Neural progenitor cell (in vitro differentiated cells): ENCODE results near the gene PHC3. TPM values are rescaled to one million over a fixed set of nuclear protein-coding genes. Genes with fewer than 3 reads are reported as not detected.
"Not testable (repeated sequence)": the region's sequence is repeated elsewhere in the genome, so short reads cannot be mapped to it uniquely, and the experiment has no call there.

ENCODE experiments used
- DNase-seq: peaks from one replicate; pipeline ENCODE4 v3.0.0-alpha.2; 2016; ENCODE audit warnings: low spot score
- H2AFZ ChIP-seq: fragments of 200-600 bp; sonication (generic); replicated peaks from 2 replicates; pipeline ENCODE4 v1.6.1; 2016; ENCODE audit warnings: antibody characterized with exemption
- H3F3A ChIP-seq: fragments of 200-600 bp; sonication (generic); 2 replicates; pipeline ENCODE4 v1.6.1; 2016; ENCODE audit warnings: antibody characterized with exemption, low read depth
- H3K27ac ChIP-seq: fragments of 200-600 bp; sonication (generic); 2 replicates; pipeline ENCODE4 v1.5.1; 2016; ENCODE audit warnings: mild to moderate bottlenecking
- H3K27me3 ChIP-seq: fragments of 200-600 bp; sonication (generic); 2 replicates; pipeline ENCODE4 v1.6.1; 2016; ENCODE audit warnings: mild to moderate bottlenecking, moderate library complexity
- H3K36me3 ChIP-seq: fragments of 200-600 bp; sonication (generic); 2 replicates; pipeline ENCODE4 v1.5.1; 2016
- H3K4me1 ChIP-seq: fragments of 200-600 bp; sonication (generic); 2 replicates; pipeline ENCODE4 v1.6.1; 2016; ENCODE audit warnings: mixed run types
- H3K4me2 ChIP-seq: fragments of 200-600 bp; sonication (generic); 2 replicates; pipeline ENCODE4 v1.6.1; 2016
- H3K4me3 ChIP-seq: fragments of 200-600 bp; sonication (generic); 2 replicates; pipeline ENCODE4 v1.5.1; 2016
- H3K79me2 ChIP-seq: fragments of 200-600 bp; sonication (generic); 2 replicates; pipeline ENCODE4 v1.6.1; 2016; ENCODE audit warnings: low read depth
- H3K9ac ChIP-seq: fragments of 200-600 bp; sonication (generic); 2 replicates; pipeline ENCODE4 v1.6.1; 2016
- H3K9me3 ChIP-seq: fragments of 200-600 bp; sonication (generic); 2 replicates; pipeline ENCODE4 v1.5.1; 2016; ENCODE audit warnings: low read depth
- H4K20me1 ChIP-seq: fragments of 200-600 bp; sonication (generic); 2 replicates; pipeline ENCODE4 v1.6.1; 2016; ENCODE audit warnings: low read depth
- H3K27ac Mint-ChIP-seq: 3 replicates; pipeline ENCODE4 v1.8.0; 2021; ENCODE audit warnings: mixed read lengths
- H3K27me3 Mint-ChIP-seq: 2 replicates; pipeline ENCODE4 v1.8.0; 2022; ENCODE audit warnings: low read depth, mild to moderate bottlenecking, inconsistent platforms, moderate library complexity, mixed read lengths; ENCODE audit not compliant: insufficient read depth
- H3K36me3 Mint-ChIP-seq: 3 replicates; pipeline ENCODE4 v1.8.0; 2021; ENCODE audit warnings: mixed read lengths
- H3K4me1 Mint-ChIP-seq: 3 replicates; pipeline ENCODE4 v1.8.0; 2021; ENCODE audit warnings: mixed read lengths
- H3K4me3 Mint-ChIP-seq: 3 replicates; pipeline ENCODE4 v1.8.0; 2021; ENCODE audit warnings: mild to moderate bottlenecking, moderate library complexity, mixed read lengths
- H3K9me3 Mint-ChIP-seq: 3 replicates; pipeline ENCODE4 v1.8.0; 2020; ENCODE audit warnings: mixed read lengths
- CTCF ChIP-seq: fragments of 200-600 bp; sonication (generic); IDR thresholded peaks from 2 replicates; pipeline ENCODE4 v1.5.1; 2017; ENCODE audit warnings: antibody characterized with exemption, mild to moderate bottlenecking
- EZH2 ChIP-seq: fragments of 200-600 bp; sonication (generic); IDR thresholded peaks from 2 replicates; pipeline ENCODE4 v1.6.1; 2017; ENCODE audit warnings: antibody characterized with exemption, mild to moderate bottlenecking, moderate library complexity
- EZH2phosphoT487 ChIP-seq: fragments of 200-600 bp; sonication (generic); IDR thresholded peaks from 2 replicates; pipeline ENCODE4 v1.6.1; 2017; ENCODE audit warnings: antibody characterized with exemption
- total RNA-seq: library from RNA; depleted of rRNA; stranded (reverse); fragments of >200 nt; gene quantifications from 2 replicates; pipeline ENCODE4 v1.2.3, GENCODE V29; 2015; ENCODE audit warnings: low replicate concordance

Gene PHC3
- total RNA-seq, 1 donor from 2014 or later: 27.3 TPM

- H3K79me2 ChIP-seq: no peaks in the 10 kb centered on the region
- no peak overlapping the region for H3K27ac ChIP-seq
- Mint-ChIP-seq H3K9me3 (no peaks in the 10 kb centered on the region), H3K4me1 (no peaks in the 10 kb centered on the region), H3K36me3 (peaks cover 24% of the 10 kb centered on the region), H3K4me3 (no peak overlapping the region), H3K27me3 (no peaks in the 10 kb centered on the region), H3K27ac (no peak overlapping the region)
- no peak overlapping the region for H3K9ac ChIP-seq
- peak; percentile 8 for DNase-seq
- no peak overlapping the region for H3K4me2 ChIP-seq
- H3K9me3 ChIP-seq: no peaks in the 10 kb centered on the region
- H3F3A ChIP-seq: no peaks in the 10 kb centered on the region
- no peaks in the 10 kb centered on the region for H4K20me1 ChIP-seq
- no peaks in the 10 kb centered on the region for H3K27me3 ChIP-seq
- H3K36me3 ChIP-seq: peaks cover 3% of the 10 kb centered on the region
- no peaks in the 10 kb centered on the region for H3K4me1 ChIP-seq
- no peak overlapping the region for H2AFZ ChIP-seq
- H3K4me3 ChIP-seq: no peak overlapping the region
- peak; percentile 34 for TF ChIP-seq CTCF
- no peak for TF ChIP-seq EZH2
- no peak for TF ChIP-seq EZH2phosphoT487
Measured at GRCh38 chr3:170117134-170117533, 64.4 kb downstream of the PHC3 start.

- H3K27ac Mint-ChIP-seq, H3F3A ChIP-seq, H3K4me1 Mint-ChIP-seq: not testable (repeated sequence)
Measured at GRCh38 chr3:170114165-170114564, 67.4 kb downstream of the PHC3 start.

GRCh38 chr3:170111147-170111771 lies 70.3 kb downstream of the PHC3 start:
- no peak overlapping the region for H3K9ac ChIP-seq
- no peaks in the 10 kb centered on the region for H3K4me1 ChIP-seq
- H3K9me3 Mint-ChIP-seq: no peaks in the 10 kb centered on the region
- DNase-seq: no peak
- no peak overlapping the region for H3K27ac Mint-ChIP-seq
- no peaks in the 10 kb centered on the region for H3K79me2 ChIP-seq
- H4K20me1 ChIP-seq: no peaks in the 10 kb centered on the region
- no peak overlapping the region for H2AFZ ChIP-seq
- no peaks in the 10 kb centered on the region for H3K4me1 Mint-ChIP-seq
- no peaks in the 10 kb centered on the region for H3K9me3 ChIP-seq
- no peaks in the 10 kb centered on the region for H3K27me3 ChIP-seq
- no peaks in the 10 kb centered on the region for H3F3A ChIP-seq
- no peak overlapping the region for H3K4me3 Mint-ChIP-seq
- peaks cover 12% of the 10 kb centered on the region for H3K36me3 ChIP-seq
- H3K27me3 Mint-ChIP-seq: no peaks in the 10 kb centered on the region
- H3K36me3 Mint-ChIP-seq: peaks cover 23% of the 10 kb centered on the region
- TF ChIP-seq EZH2phosphoT487 (no peak), EZH2 (no peak), CTCF (no peak)
- no peak overlapping the region for H3K27ac ChIP-seq
- H3K4me3 ChIP-seq: no peak overlapping the region
- H3K4me2 ChIP-seq: no peak overlapping the region

More at GRCh38 chr3:170114165-170114564, 67.4 kb downstream of the PHC3 start:
- not testable (repeated sequence) for H3K4me2 ChIP-seq, H3K4me3 Mint-ChIP-seq, H3K9me3 ChIP-seq, H3K27me3 Mint-ChIP-seq, H4K20me1 ChIP-seq, H3K27me3 ChIP-seq, H3K9ac ChIP-seq, H3K27ac ChIP-seq, H3K79me2 ChIP-seq, H3K9me3 Mint-ChIP-seq, H2AFZ ChIP-seq, H3K4me1 ChIP-seq, H3K4me3 ChIP-seq, DNase-seq
- peaks cover 24% of the 10 kb centered on the region for H3K36me3 Mint-ChIP-seq
- peaks cover 12% of the 10 kb centered on the region for H3K36me3 ChIP-seq

- no peak overlapping the region for H3K27ac ChIP-seq
- DNase-seq: no peak
- H3K36me3 Mint-ChIP-seq: peaks cover 19% of the 10 kb centered on the region
- no peak overlapping the region for H3K27ac Mint-ChIP-seq
- no peaks in the 10 kb centered on the region for H3K27me3 Mint-ChIP-seq
- H3K27me3 ChIP-seq: no peaks in the 10 kb centered on the region
- no peaks in the 10 kb centered on the region for H3K9me3 ChIP-seq
- H3K4me3 ChIP-seq: no peak overlapping the region
- H3K36me3 ChIP-seq: peaks cover 12% of the 10 kb centered on the region
- no peak overlapping the region for H2AFZ ChIP-seq
- no peak overlapping the region for H3K4me2 ChIP-seq
- H3K9me3 Mint-ChIP-seq: no peaks in the 10 kb centered on the region
- TF ChIP-seq EZH2 (no peak), CTCF (no peak), EZH2phosphoT487 (no peak)
- H3F3A ChIP-seq: no peaks in the 10 kb centered on the region
- no peaks in the 10 kb centered on the region for H3K4me1 Mint-ChIP-seq
- no peak overlapping the region for H3K9ac ChIP-seq
- no peaks in the 10 kb centered on the region for H4K20me1 ChIP-seq
- no peaks in the 10 kb centered on the region for H3K79me2 ChIP-seq
- H3K4me1 ChIP-seq: no peaks in the 10 kb centered on the region
- no peak overlapping the region for H3K4me3 Mint-ChIP-seq
Measured at GRCh38 chr3:170109579-170110293, 71.8 kb downstream of the PHC3 start.
